ENCODE data around the gene SDCBP2.

The SDCBP2 gene

DNA sequence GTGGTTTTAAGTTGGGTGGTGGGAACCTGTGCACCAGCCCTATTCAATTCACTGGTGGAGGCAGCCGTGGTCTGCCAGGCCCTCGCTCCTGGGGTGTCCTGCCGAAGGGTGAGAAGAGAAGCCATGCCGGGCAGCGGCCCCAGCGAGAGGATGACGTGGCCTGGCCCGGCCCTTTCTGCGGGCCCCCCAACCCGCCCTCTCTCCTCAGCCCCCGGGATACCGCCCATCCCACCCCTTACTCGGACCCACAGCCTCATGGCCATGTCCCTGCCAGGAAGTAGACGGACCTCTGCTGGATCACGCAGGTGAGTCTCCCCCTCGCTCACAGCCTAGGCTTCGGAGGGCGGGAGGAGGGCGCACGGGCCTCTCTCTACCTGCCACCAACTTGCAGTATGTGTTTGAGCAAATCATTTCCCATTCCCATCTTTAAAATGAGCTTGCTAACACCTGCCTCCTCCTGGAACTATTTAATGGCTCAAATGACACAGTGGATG lies 32.8 kb downstream of the SDCBP2 start:
- no peak for DNase-seq (ENCODE audit: low read depth in 2 of 2)

DNA sequence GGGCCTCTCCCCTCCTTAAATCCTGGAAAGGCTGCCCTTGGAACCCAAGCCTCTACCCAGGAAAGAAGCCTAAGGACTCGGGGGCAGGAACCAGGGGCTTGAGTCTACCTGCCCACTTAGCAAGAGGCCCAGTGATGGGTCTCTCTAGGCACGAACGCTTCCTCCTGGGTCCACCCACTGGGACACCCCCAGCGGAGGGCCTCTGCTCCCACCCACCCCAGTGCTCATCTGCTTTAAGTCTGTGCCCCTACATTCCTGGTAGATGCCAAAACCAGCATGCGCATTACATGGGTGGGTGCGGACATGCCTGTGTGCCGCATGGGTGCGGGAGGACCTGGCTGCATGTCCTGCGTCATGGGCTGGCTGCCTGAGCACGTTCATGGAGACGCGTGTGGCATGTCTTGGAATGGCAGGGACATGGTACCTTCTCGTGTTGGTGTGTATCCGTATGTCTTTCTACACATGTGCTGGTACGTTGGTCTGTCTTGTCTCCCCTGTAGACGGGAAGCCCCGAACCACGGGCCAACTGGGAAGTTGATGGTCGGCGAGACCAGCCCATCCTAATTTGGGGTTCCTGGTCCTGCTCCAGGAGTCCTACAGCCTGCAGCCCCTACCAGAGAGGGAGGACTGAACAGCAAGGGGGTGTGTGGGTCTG lies 33.5 kb downstream of the SDCBP2 start:
- no peak for DNase-seq (ENCODE audit: low read depth in 2 of 2)

DNA sequence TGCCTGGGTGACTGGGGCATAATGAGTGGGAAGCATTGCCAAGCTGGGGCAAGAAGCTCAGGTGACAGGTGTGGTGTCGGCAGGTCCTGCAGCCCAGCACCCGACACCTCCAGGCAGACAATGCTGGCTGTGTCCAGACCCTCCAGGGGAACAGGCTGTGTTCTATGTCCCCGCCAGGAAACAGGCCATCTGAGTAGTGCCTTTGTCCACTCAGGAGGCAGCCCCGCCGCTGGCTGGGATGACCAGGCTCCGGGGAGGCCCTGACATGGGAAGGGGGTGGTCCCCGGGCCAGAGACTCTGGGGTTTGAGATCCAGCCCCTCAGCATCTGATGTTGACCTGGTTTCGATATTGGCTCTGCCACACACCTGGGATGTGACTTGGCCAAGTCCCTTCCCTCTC lies 34.4 kb downstream of the SDCBP2 start:
- DNase-seq (ENCODE audit: low read depth in 2 of 2): no peak

DNA sequence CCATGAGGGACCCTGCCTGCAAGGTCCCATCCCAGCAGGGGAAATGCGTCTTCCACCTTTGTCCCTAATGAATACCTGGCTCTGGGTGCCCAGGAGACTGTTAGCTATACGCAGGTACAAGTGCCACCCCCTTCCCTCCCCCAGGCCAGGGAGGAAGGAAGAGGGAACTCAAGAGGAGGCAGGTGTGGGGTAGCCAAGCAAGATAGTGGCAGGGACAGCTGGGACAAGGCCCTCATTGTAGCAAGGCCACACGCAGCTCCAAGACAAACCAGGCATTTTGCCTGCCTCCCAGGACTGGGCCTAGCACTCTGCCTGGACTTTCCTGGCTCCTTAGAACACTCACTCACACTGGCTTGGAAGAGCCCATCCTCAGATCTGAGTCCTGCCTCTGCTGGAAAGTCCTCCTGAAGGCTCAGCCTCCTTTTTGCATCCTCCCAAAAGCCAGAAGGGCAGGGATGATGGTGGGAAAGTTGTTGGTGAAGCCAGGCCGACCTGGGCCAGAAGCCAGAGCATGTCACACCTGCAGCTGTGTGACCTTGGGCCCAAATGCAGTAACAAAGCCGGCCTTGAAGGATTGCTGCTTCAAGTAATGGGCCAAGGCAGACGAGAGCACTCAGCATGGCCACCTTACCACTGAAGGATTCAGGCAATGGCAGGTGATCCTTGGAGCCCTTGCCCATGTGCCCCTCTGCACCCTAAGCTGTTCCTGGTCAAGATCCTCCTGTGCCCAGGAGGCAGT lies 35.1 kb downstream of the SDCBP2 start:
- no peak for DNase-seq (ENCODE audit: low read depth in 2 of 2)

DNA sequence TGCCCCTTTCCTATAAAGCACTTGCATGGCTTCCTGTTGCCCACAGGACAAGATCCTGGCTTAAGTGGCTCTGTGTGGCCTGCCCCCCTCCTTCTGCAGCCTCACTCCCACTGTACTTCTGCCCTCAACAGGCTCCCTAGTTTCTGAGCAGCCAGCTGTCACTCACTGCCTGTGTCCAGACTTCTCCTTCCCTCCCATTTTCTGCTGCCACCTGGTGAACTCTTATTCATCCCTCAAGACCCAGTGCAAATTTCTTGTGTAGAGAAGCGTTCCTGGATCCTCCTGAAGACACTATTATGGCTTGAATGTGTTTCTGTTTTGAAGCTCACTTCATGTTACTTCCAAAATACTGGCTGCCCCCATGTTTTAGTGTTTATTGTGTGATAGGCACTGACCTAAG lies 36.3 kb downstream of the SDCBP2 start:
- no peak for DNase-seq (ENCODE audit: low read depth in 2 of 2)

DNA sequence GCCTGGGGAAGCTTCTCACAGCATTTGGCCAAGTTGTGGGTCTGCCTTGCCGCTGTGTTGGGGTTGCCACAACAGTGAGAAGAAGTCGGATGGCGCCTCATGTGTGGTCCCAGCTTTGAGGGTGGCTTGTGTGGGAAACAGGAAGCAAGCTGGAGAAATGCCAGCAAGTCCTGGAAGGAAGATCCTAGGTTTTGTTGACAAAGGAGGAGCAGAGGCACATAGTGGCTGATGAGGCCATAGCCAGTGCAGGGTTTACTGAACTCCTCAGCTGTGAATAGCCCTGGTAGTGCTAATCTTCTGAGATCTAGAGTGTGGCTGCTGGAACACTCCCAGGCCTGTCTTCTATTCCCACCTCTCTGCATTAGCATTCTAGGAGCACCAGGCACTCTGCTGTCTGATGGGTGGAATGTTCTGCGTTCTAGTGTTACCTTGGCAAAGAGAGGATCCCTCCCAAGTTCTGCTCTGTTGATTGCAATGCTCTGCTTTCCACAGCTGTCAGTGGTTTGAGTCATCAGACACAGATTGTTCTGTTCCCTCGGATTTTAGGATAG lies 37.7 kb downstream of the SDCBP2 start:
- DNase-seq (ENCODE audit: low read depth in 2 of 2): no peak

DNA sequence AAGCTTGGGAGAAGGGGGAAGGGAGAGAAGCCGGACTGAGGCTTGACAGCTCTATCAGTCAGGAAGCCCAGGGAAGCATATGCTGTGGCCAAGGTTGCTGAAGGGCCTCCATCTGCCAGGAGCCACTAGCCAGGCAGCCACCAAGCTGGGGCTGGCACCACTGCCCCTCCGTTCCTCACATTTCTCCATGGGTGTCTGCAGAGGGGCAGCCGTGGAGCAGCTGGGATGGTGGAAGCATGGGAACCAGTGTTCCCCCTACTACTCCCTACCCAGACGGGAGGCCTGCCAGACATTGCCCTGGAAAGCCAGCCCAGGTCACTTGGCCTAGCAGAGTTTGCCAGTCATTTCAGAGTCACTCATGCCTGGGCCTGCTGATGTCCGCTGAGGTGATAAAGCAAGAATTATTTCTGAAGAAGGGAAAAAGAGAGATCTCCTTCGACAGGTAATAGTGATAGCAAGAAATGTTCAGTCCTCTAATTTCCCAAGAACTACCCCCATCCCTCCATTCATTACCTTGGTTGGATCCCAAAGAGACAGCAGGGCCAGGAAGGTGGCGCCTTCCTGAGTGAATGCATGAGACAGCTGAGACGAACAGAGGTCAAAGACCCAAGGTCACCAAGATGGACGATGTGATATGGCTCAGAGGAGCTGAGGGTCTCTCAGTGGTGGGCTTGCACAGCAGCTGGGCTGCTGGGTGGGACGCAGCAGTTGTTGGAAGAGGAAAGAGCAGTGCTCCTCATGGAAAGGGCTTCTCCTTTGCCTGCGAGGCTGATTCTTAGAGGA lies 41.0 kb downstream of the SDCBP2 start:
- DNase-seq (ENCODE audit: low read depth in 2 of 2): no peak

DNA sequence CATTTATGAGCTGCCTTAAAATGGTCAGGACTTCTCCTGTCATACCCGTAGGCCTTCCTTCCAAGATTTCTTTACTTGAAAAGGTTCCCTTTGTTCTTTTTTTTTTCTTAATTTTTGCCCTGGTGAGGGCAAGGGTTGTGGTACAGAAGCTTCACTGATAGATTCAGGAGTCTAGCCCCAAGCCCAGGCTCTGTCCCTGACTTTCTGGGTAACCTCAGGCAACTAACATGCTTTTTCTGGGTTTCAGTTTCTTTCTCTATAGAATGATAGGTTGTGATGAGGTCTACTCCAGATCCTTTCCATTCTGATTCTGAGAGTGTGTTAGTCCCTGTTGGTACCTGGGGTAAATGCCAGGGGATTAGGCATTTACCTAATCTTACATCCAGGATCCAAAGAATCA lies 41.6 kb downstream of the SDCBP2 start:
- DNase-seq (ENCODE audit: low read depth in 2 of 2): no peak

DNA sequence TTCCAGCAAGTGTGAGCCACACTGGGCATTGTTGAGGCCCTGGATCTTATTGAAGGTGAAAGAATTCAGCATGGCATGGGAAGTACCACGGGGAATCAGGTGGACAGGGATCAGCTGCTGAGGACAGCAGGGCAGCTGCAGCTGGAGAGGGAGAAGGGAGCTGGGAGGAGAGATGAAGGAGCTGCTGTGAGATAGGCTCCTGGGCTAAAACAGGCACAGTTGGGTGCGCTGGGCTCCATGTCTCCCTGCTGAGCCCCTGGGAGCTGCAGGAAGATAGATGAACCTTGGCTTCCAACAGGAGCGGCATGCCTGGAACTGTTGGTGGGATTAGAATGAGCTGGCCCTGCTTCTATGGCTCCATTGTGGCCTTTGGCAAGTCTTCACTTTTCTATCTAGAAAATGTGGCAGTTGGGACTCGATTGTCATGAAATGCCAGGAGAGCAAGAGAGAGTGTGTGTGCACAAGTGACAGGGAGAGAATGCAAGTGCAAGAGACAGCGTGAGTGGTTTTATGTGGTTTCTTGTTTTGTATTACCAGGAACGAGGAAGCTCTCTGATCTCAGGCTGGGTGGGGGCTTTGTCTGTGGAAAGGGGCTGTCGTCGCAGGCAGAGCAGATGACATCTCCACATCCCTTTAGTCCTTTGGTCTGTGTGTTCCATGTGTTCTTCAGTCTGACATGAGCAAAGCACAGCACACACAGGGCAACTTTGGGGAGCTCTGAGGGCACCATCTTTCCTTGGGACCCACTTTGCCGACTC lies 42.5 kb downstream of the SDCBP2 start:
- DNase-seq (ENCODE audit: low read depth in 2 of 2): no peak

DNA sequence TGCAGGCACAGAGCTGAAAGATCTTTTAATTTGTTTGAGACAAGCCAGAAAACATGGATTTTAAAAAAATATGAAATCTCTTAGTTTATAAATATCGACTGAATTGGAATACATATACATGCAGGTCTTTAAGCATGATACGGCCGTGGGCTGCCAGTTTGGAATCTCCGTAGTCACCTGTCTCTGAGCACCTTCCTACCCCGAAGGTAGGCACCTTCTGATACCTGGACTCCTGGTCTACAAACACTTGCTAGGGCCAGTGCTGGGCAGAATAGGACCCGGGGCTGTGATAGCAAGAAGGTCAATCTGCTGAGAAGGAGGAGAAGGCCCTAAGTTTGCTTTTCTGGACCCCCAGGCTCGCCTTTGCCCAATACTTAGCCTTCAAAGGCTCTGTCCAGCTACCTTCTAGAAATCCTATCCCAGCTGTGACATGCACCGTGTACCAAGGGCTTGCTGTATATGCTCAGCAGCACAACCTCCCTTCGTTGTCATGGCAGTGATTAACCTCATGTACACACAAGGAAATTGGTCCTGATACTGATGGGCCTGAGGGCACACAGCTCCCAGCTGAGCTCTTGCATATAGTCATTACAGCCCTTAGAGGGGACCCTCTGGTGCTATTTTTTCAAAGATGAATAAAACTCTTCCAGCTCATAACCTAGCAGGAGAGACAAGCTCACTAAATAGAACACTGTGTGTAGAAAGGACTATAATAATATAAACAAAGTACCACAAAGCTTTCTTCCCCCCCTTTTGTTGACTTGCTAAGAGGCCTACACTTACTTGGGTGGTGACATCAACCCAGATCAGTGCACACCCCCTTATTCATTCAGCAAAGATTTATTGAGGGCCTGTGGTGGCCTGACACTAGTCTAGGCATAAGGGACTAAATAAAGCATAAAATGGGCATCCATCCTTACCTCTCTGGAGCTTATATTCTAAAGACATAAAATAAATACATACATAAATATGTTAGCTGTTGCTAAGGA lies 45.1 kb downstream of the SDCBP2 start:
- no peak for DNase-seq (ENCODE audit: low read depth in 2 of 2)

DNA sequence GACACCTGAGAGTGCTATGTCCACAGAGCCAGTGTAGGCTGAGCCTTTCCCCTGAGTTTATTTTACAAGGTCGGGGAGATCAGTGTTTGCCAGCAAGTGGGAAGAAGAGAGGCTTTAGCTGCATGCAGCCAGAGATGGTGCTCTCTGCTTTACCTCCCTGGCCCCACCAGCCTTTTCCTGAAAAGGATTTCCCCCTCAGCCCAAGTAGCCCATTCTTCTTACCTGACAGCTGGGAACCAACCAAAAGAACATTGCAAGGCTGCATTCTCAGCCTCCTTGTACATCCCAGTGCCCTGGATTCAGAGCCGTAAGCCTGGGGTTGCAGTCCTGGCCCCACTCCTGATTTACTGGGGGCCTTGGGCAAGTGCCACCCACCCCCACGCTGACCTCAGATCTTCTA lies 46.0 kb downstream of the SDCBP2 start:
- no peak for DNase-seq (ENCODE audit: low read depth in 2 of 2)

DNA sequence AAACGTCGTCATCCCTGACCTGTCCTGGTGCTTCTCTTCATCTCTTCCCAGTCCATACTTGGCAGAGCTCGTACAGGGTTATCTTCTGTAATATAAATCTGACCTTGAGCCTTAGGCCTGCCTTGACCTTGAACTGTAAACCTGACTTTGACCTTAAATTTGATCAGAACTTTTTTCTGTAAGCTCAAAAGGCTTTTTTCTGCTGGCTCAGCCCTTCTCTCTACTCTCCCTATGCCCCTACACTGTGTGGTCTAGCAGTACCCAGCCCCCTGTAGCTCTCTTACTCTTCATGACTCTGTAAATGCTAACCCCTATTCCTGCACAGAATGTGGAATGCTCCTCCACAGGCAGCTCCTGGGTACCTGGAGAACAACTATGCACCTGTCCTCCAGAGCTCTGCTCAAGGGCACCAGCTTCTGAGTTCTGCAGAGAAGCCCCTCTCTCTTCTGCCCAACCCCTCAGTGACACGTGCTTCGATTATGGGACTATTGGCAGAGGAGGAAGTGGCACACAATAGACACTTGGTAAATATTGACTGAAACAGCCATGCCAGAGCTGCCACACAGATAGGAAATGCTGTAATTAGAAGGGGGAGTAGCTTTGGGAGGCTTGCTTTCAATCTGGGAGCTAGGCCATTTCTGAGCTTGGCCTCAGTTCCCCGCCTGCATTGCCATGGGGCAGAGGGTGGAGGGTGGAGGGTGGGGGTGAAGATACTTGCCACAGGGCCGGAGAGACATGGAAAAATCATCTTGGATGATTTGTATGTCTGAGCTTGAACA lies 47.5 kb downstream of the SDCBP2 start:
- no peak for DNase-seq (ENCODE audit: low read depth in 2 of 2)

DNA sequence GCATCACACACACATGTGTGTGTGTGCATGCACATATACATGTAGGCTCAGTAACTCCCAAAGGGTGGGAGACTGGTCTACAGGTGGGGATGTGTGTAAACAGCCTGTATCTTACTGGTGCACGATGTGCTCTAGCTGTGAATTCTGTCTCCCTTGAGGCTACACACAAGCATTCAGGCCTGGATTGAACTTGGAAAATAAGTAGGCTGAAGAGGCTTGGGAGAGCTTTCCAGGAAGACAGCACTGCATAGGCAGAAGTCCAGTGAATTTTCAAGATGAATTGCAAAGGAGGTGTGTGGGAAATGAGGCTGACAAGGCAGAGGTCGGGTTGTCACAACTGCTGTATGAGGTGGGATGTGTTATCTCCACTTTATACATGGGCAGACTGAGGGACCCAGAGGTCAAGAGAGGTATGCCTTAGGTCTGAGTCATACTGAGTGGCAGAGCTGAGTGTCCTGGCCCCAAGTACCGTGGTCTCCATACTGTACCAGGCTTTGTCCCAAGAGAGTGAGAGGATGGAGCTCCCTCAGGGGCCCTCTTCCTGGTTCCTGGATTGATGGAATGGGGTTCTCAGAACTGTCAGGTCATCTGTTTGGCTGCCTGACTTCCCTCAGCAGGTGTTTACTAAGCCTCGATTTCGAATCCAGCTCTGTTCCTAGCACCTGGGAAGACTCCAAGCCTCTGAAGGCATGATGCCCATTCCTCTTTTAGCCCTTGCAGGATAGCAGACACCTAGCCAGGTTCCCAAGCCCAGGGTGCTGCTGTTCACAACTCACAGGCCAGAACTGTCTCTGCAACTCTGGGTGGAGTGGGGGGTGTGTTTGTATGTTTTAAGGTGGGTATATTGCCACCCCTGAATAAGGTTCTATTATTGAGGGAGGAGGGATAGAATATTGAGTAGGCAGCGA lies 48.5 kb downstream of the SDCBP2 start:
- DNase-seq (ENCODE audit: low read depth in 2 of 2): no peak

DNA sequence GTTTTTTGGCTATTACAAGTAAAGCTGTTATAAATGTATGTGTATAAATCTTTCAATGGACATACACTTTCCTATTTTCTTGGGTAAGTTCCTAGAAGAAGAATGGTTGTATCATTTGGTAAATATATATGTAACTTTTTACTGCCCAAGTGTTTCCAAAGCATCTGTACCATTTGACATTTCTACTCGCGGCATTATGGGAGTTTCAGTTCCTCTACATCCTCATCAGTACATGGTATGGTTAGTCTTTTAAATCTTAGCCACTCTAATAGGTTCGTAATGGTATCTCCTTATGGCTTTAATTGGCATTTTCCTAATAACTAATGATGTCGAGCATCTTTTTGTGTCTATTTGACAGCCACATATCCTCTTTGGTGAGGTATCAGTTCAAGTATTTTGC lies 49.9 kb downstream of the SDCBP2 start:
- no peak for DNase-seq (ENCODE audit: low read depth in 2 of 2)

DNA sequence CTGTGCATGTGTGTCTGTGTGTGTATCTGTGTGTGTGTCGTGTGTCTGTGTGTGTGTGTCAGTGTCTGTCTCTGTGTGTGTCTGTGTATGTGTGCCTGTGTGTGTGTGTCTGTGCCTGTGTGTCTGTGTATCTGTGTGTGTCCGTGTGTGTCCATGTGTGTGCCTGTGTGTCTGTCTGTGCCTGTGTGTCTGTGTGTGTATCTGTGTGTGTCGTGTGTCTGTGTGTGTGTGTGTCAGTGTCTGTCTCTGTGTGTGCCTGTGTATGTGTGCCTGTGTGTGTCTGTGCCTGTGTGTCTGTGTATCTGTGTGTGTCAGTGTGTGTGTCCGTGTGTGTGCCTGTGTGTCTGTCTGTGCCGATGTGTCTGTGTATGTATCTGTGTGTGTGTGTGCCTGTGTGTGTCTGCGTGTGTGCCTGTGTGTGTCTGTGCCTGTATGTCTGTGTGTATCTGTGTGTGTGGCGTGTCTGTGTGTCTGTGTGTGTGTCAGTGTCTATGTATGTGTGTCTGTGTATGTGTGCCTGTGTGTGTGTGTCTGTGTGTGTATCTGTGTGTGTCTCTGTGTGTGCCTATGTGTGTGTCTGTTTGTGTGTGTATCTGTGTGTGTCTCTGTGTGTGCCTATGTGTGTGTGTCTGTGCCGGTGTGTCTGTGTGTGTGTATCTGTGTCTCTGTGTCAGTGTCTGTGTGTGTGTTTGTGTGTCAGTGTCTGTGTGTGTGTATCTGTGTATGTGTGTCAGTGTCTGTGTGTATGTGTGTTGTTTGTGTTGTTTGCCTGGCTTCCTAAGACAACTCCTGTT lies 51.2 kb downstream of the SDCBP2 start:
- no peak for DNase-seq (ENCODE audit: low read depth in 2 of 2)

DNA sequence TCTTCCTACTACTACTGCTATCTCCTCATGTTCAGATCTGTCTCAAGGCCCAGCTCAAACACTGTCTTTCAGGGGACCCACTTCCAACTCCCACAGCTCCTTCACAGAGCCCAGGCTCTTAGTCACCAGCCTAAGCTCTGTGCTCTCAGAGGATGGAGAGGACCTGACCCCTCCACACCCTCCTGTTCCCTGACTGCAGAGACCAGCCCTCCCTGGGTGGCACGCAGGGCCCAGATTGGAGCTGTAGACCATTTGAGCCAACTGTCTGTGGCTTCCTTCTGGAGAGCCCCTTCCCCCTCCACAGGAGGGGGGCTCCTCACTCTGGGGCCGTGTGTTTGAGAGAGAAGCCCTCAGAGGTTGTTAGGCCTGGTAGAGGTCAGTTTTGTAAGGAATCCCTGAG lies 53.0 kb downstream of the SDCBP2 start:
- DNase-seq (ENCODE audit: low read depth in 2 of 2): no peak

DNA sequence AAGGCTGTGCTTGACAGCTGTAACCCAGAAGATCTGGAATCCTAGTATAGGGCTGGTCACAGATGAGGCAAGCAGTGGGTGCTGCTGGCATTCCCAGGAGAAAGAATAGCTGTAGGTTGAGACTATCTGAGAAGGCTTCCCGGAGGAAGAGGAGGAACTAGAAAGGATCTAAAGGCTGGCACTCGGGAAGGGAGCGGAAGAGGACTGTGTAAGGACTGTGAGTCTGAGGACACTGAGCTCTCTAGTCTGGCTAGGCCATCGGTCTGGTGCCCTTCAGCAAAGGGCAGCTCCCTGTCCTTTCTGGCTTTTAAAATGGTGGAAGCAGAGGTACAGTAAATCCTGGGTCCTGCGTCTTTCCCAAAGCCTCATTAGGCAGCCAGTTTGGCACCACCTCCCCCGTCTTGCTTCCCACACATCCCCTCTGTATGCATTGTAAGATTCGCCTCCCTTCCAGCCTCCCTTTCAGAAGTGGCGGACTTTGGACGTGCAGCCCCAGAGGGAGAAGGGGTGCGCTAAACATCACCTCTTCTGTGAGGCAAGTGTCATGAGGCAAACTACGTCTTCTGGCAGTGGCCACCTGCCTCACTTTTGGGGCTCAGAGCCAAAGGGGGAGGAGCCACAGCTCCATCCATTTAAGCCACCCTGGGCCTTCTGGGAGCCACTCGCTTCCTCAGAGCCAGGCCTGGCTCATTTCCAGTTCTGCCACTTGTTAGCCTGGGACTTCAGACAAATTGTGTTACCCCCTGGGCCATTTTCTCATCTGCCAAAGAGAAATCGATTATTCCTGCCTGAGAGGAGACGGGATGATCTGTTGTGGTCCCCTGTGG lies 54.2 kb downstream of the SDCBP2 start:
- no peak for DNase-seq (ENCODE audit: low read depth in 2 of 2)

Data from stimulated activated CD8-positive, alpha-beta memory T cell treated with anti-CD3 and anti-CD28 coated beads, Interleukin-2, amount 100 ng/mL, for 48 hours (primary cell).